AG09309 (cell line): ENCODE measurements around the gene ERBIN.

Experiments used
- DNase-seq: peaks from one replicate; pipeline ENCODE4 v3.0.0-alpha.2; 2010; ENCODE audit warnings: low read depth
- H3K4me3 ChIP-seq: 2 replicates; pipeline ENCODE4 v1.5.1; 2011; ENCODE audit warnings: mild to moderate bottlenecking, low read depth, low read length, moderate library complexity; ENCODE audit not compliant: control insufficient read depth
- CTCF ChIP-seq: IDR thresholded peaks from 2 replicates; pipeline ENCODE4 v1.5.1; 2011; ENCODE audit warnings: mild to moderate bottlenecking, low read depth, low read length, inconsistent platforms; ENCODE audit not compliant: insufficient read depth, control insufficient read depth; ENCODE audit errors: missing control alignments

The ERBIN gene

GRCh38 chr5:65892801-65893200, 33.6 kb upstream of the ERBIN start:
- no peak for DNase-seq
- H3K4me3 ChIP-seq, result no peak overlapping the region
- TF ChIP-seq CTCF, result no peak

- TF ChIP-seq CTCF, result no peak
- DNase-seq, result no peak
- no peak overlapping the region for H3K4me3 ChIP-seq
Measured at GRCh38 chr5:65893749-65894430, 32.5 kb upstream of the ERBIN start.

- H3K4me3 ChIP-seq, result no peak overlapping the region
- DNase-seq, result no peak
- TF ChIP-seq CTCF, result no peak
Measured at GRCh38 chr5:65895891-65896290, 30.5 kb upstream of the ERBIN start.

GRCh38 chr5:65900746-65901145, 25.6 kb upstream of the ERBIN start:
- DNase-seq, result no peak
- H3K4me3 ChIP-seq, result no peak overlapping the region
- no peak for TF ChIP-seq CTCF

GRCh38 chr5:65902104-65902503, 24.3 kb upstream of the ERBIN start:
- no peak overlapping the region for H3K4me3 ChIP-seq
- no peak for DNase-seq
- TF ChIP-seq CTCF, result no peak

GRCh38 chr5:65903581-65903980, 22.8 kb upstream of the ERBIN start:
- no peak for DNase-seq
- TF ChIP-seq CTCF, result no peak
- no peak overlapping the region for H3K4me3 ChIP-seq

GRCh38 chr5:65906256-65906655, 20.1 kb upstream of the ERBIN start:
- no peak for TF ChIP-seq CTCF
- H3K4me3 ChIP-seq, result no peak overlapping the region
- no peak for DNase-seq
